ENCODE measurements around the gene TYMP. TPM values are rescaled to one million over a fixed set of nuclear protein-coding genes. Genes with fewer than 3 reads are reported as not detected.
A peak's percentile ranks its signal among the peaks of the same experiment; 100 is the strongest.

TYMP gene
- total RNA-seq, 2 donors from 2014 or later = 1.2 to 2.1 TPM

DNA sequence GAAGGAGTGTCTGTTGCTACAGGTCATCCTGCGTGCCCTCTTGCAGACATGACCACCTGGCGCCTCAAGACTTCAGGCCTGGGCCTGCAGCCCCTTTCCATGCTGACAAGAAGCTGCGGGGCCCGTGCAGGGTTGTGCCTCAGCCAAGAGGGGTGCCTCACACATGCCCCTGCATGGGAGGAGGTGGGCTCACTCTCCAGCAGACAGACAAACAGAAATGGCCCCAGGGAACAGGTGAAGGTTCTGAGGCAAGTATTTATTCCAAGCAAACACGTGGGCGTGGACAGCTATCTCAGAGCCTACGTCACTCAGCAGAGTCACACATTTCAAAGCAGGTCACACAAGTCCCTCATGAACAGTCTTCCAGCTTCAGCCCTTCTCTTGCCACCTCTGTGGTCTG, 38.8 kb upstream of the TYMP start:
- Mint-ChIP-seq H3K36me3 (ENCODE audit: low read depth) (peaks cover 50% of the 10 kb centered on the region), H3K27ac (no peak overlapping the region), H3K27me3 (ENCODE audit: insufficient read depth) (peaks cover 15% of the 10 kb centered on the region), H3K9me3 (no peaks in the 10 kb centered on the region), H3K4me3 (no peak overlapping the region), H3K4me1 (peaks cover under 1% of the 10 kb centered on the region)
- no peak overlapping the region for H3K4me3 ChIP-seq (ENCODE audit: low read length)
- no peak for DNase-seq
- no peak overlapping the region for H3K27ac ChIP-seq (ENCODE audit: low read depth, low read length)
- no peaks in the 10 kb centered on the region for H3K9me3 ChIP-seq (ENCODE audit: control insufficient read depth, low read length)
- WGBS, 2 experiments (ENCODE audit: insufficient coverage in 1 of 2, insufficient read length in 1 of 2) = 95 to 96% methylated on average over 6 to 7 of the region's 7 CpGs
- H3K27me3 ChIP-seq (ENCODE audit: control insufficient read depth, insufficient read depth, low read length, poor library complexity, severe bottlenecking) = peaks cover 13% of the 10 kb centered on the region
- H3K36me3 ChIP-seq (ENCODE audit: control insufficient read depth, insufficient read depth, low read length) = peaks cover 59% of the 10 kb centered on the region
- H3K4me1 ChIP-seq (ENCODE audit: control insufficient read depth, insufficient read depth, low read length) = no peaks in the 10 kb centered on the region
- H3K9ac ChIP-seq (ENCODE audit: extremely low read depth, low read length, poor library complexity, severe bottlenecking) = no peak overlapping the region
- TF ChIP-seq, protein P1, sequence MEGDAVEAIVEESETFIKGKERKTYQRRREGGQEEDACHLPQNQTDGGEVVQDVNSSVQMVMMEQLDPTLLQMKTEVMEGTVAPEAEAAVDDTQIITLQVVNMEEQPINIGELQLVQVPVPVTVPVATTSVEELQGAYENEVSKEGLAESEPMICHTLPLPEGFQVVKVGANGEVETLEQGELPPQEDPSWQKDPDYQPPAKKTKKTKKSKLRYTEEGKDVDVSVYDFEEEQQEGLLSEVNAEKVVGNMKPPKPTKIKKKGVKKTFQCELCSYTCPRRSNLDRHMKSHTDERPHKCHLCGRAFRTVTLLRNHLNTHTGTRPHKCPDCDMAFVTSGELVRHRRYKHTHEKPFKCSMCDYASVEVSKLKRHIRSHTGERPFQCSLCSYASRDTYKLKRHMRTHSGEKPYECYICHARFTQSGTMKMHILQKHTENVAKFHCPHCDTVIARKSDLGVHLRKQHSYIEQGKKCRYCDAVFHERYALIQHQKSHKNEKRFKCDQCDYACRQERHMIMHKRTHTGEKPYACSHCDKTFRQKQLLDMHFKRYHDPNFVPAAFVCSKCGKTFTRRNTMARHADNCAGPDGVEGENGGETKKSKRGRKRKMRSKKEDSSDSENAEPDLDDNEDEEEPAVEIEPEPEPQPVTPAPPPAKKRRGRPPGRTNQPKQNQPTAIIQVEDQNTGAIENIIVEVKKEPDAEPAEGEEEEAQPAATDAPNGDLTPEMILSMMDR (conservative IDR thresholded peaks at IDR 0.05) = no peak

DNA sequence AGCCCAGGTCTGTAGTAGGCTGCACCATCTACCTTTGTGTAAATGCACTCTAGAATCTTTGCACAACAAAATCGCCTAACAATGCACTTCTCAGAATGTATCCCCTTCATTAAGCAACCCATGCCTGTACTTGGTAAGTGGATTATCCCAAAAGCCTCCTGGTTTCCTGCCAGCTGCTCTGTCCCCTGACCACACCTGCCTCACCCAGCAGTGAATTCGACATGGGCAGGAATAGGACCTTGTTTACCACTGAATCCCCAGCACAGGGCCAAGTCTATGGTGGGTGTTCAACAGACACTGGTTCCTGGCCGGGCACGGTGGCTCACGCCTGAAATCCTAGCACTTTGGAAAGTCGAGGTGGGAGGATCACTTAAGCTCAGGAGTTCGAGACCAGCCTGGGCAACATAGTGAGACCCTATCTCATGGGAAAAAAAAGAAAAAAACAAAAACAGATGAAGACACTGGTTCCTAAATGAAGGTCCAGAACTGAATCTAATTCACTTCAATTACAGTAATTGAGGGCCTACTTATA, 38.0 kb upstream of the TYMP start:
- Histone ChIP-seq H3K36me3 (ENCODE audit: control insufficient read depth, insufficient read depth, low read length) (peaks cover 51% of the 10 kb centered on the region), H3K9me3 (ENCODE audit: control insufficient read depth, low read length) (no peaks in the 10 kb centered on the region), H3K9ac (ENCODE audit: extremely low read depth, low read length, poor library complexity, severe bottlenecking) (no peak overlapping the region), H3K27me3 (ENCODE audit: control insufficient read depth, insufficient read depth, low read length, poor library complexity, severe bottlenecking) (peaks cover 16% of the 10 kb centered on the region), H3K4me1 (ENCODE audit: control insufficient read depth, insufficient read depth, low read length) (no peaks in the 10 kb centered on the region), H3K27ac (ENCODE audit: low read depth, low read length) (no peak overlapping the region), H3K4me3 (ENCODE audit: low read length) (no peak overlapping the region)
- WGBS, 2 experiments (ENCODE audit: insufficient coverage in 1 of 2, insufficient read length in 1 of 2) = 92 to 96% methylated on average over 6 to 7 of the region's 7 CpGs
- Mint-ChIP-seq H3K4me3 (no peak overlapping the region), H3K9me3 (no peaks in the 10 kb centered on the region), H3K27ac (no peak overlapping the region), H3K4me1 (peaks cover 6% of the 10 kb centered on the region), H3K27me3 (ENCODE audit: insufficient read depth) (peaks cover 22% of the 10 kb centered on the region), H3K36me3 (ENCODE audit: low read depth) (peaks cover 48% of the 10 kb centered on the region)
- TF ChIP-seq, protein P1 (conservative IDR thresholded peaks at IDR 0.05) = no peak
- no peak for DNase-seq

DNA sequence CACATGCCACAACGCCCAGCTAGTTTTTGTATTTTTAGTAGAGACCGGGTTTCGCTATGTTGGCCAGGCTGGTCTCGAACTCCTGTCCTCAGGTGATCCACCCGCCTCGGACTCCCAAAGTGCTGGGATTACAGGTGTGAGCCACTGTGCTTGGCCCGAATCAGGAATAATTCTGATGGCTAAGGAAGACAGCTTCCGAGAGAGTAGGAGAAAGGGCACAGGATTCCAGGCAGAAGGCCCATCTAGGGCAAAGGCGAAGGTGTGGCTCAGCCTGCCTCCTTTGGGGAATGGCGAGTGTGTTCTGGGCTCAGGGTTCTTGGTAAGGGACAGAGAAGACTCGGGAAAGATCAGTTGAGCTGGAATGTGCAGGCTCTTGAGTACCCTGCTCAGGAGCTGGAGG, 34.5 kb upstream of the TYMP start:
- peaks cover 17% of the 10 kb centered on the region for H3K36me3 ChIP-seq (ENCODE audit: control insufficient read depth, insufficient read depth, low read length)
- DNase-seq = peak; percentile 34
- Mint-ChIP-seq H3K9me3 (no peaks in the 10 kb centered on the region), H3K27me3 (ENCODE audit: insufficient read depth) (peaks cover 44% of the 10 kb centered on the region), H3K4me3 (no peak overlapping the region), H3K4me1 (peaks cover 9% of the 10 kb centered on the region), H3K27ac (no peak overlapping the region), H3K36me3 (ENCODE audit: low read depth) (peaks cover 17% of the 10 kb centered on the region)
- no peaks in the 10 kb centered on the region for H3K4me1 ChIP-seq (ENCODE audit: control insufficient read depth, insufficient read depth, low read length)
- H3K9ac ChIP-seq (ENCODE audit: extremely low read depth, low read length, poor library complexity, severe bottlenecking) = no peak overlapping the region
- H3K27ac ChIP-seq (ENCODE audit: low read depth, low read length) = no peak overlapping the region
- H3K4me3 ChIP-seq (ENCODE audit: low read length) = no peak overlapping the region
- TF ChIP-seq, protein P1 (conservative IDR thresholded peaks at IDR 0.05) = no peak
- WGBS, 2 experiments (ENCODE audit: insufficient coverage in 1 of 2, insufficient read length in 1 of 2) = 89 to 91% methylated on average over 11 of the region's 11 CpGs
- H3K27me3 ChIP-seq (ENCODE audit: control insufficient read depth, insufficient read depth, low read length, poor library complexity, severe bottlenecking) = peaks cover 26% of the 10 kb centered on the region
- no peaks in the 10 kb centered on the region for H3K9me3 ChIP-seq (ENCODE audit: control insufficient read depth, low read length)

All from endodermal cell (in vitro differentiated cells).